Cardiac fibroblast (primary cell): Measurements from ENCODE around the gene PHLPP2.

ENCODE experiments used
- DNase-seq, 2 donors: peaks; one replicate each; pipeline versions ENCODE4 v3.0.0 to v3.0.0-alpha.2; 2010; ENCODE audit warnings: low read depth in 2 of 2
- H3K4me3 ChIP-seq, 2 donors: replicated peaks in 1 of 2; 1 replicate in 1 of 2; 2 replicates in 1 of 2; pipeline ENCODE4 v1.5.1; 2011; ENCODE audit warnings: low read depth in 2 of 2, low read length in 2 of 2, mild to moderate bottlenecking in 2 of 2, moderate library complexity in 1 of 2
- CTCF ChIP-seq: IDR thresholded peaks from one replicate; pipeline ENCODE4 v1.5.1; 2011; ENCODE audit warnings: low read depth, mild to moderate bottlenecking, low read length, inconsistent platforms

PHLPP2 gene

GRCh38 chr16:71734511-71734910 lies 10.0 kb upstream of the PHLPP2 start:
- no peak for TF ChIP-seq CTCF
- no peak for DNase-seq
- no peak overlapping the region for H3K4me3 ChIP-seq

GRCh38 chr16:71732587-71732986 lies 8.1 kb upstream of the PHLPP2 start:
- H3K4me3 ChIP-seq: no peak overlapping the region
- no peak for DNase-seq
- no peak for TF ChIP-seq CTCF

GRCh38 chr16:71727551-71728324 lies 3.2 kb upstream of the PHLPP2 start:
- no peak for TF ChIP-seq CTCF
- no peak overlapping the region for H3K4me3 ChIP-seq
- no peak for DNase-seq

- no peak overlapping the region for H3K4me3 ChIP-seq
- DNase-seq: peak in 1 of 2 donors; percentile 10
- TF ChIP-seq CTCF: no peak
Observed at GRCh38 chr16:71726476-71727315, 2.2 kb upstream of the PHLPP2 start.

GRCh38 chr16:71723537-71724319 lies 773 bp downstream of the PHLPP2 start:
- peak overlapping the region; percentile 50 to 79 for H3K4me3 ChIP-seq
- TF ChIP-seq CTCF: no peak
- peak; percentile 53 to 65 for DNase-seq

- peak overlapping the region; percentile 71 to 79 for H3K4me3 ChIP-seq
- peak; percentile 61 to 73 for DNase-seq
- no peak for TF ChIP-seq CTCF
Observed at GRCh38 chr16:71722801-71723536, 1.5 kb downstream of the PHLPP2 start.
